NK-92 treated with Interleukin-12 subunit alpha and Interleukin-12 subunit beta, amount 100 ng/mL, for 24 hours (cell line): ENCODE results near the gene WASF1.

Source experiments
- DNase-seq: peaks from one replicate; lab custom pipeline; 2025; lab: John Stamatoyannopoulos, UW

WASF1 gene

DNA sequence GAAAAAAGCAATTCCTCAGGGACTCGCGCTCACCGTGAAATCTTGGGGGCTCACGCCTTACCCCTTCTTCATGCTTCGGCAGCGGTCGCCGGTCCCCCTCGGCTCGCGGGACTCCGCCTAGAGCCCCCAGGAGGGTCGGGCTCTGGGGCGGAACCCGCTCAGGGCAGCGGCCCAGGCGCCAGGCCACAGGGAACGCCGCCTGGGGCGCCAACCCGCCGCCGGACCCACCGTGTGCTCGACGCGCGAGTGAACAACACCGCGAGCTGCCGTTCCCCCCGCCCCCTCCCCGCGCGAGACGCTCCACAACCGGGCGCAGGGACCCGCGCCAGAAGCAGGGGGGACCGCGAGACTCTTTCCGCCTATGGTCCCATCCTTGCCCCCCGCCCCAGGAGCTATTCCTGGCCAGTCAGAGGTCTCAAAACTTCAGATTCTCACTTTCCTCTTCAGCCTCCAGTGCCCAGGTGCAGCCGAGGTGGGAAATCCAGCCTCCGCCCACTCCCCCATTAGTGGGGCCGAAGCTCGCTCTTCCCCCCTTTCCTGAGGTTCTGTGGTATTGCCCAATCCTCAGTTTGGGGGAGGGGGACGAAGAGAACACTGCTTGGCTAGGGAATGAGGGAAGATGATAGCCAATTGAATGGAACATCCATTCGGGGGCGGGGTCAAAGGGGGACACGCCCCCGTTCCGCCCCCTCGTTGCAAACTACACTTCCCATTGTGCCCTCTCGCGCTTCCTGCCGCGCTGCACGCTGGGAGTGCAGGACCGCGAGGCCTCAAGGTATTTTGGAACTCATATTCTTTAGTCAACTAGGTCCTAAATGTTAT lies at the start of gene WASF1:
Gene WASF1, minus strand, starts transcription at position 265 of the 822 bp plus-strand sequence. CDS start 52,069 bp downstream, outside the sequence.
- DNase-seq: peak; percentile 61

DNA sequence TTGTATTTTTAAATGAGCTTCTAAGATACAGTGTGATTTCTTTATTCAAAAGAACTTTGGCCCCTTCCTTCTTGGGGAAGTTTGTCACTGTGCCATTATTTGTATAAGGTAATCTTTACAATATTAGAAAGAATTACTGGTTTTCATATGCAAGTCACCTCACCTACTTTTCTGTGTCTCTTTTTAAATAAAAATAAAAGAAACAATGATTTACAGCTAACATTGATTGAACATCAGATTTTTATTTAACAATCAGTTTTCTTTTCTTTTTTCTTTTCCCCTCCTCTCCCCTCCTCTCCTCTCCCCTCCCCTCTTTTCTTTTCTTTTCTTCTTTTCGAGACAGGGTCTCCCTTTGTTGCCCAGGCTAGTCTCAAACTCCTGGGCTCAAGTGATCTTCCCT lies 46.8 kb upstream of the WASF1 start:
- DNase-seq: no peak

DNA sequence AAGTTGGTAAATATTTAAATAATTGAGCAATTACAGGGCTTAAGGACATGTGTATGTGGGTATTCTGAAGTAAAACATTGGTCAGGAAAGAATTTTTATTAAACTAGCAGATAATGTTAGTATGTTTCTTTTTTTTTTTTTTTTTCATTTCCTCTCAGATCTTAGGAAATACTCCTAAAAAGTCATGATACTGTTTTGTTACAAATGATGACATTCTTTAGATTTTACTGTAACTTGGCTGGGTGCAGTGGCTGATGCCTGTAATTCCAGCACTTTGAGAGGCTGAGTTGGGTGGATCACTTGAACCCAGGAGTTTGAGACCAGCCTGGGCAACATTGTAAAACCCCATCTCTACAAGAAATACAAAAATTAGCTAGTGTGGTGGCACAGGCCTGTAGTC lies 42.3 kb upstream of the WASF1 start:
- DNase-seq: no peak

DNA sequence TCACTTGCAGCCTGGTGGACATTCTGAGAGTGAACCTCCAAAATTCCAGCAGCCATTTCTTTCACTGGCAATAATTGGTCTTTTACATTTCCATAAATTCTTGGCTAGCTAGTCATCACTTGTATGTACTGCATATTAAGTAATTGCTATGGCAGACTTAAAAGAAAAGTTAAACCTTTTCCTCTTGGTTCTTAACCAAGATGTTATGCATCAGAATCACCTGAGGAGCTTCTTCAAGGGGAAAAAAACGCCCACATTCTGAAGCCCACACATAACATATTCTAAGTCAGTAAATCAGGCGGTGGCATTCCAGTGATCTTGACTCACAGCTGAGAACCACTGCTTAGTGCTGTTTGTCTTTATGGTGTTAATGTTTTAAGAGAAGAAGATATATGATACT lies 37.8 kb upstream of the WASF1 start:
- DNase-seq: no peak

DNA sequence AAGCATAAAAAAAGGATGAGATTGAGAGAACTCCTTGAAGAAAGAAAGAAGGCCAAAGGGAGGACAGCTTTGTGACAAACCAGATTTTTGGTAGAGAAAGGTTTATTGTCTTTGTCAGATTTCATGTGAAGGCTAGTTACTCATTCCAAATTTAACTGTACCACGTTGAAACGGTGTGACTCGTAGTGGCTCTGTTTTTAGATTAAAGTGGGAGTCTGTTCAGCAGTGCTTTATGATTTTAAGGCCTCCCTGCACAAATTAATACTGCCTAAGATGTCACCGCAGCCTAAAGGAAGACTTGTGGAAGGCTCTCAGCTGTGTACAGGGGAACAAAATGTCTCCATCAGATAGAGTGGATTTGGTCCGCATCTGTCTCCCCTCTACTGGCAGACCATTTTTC lies 36.7 kb upstream of the WASF1 start:
- no peak for DNase-seq

DNA sequence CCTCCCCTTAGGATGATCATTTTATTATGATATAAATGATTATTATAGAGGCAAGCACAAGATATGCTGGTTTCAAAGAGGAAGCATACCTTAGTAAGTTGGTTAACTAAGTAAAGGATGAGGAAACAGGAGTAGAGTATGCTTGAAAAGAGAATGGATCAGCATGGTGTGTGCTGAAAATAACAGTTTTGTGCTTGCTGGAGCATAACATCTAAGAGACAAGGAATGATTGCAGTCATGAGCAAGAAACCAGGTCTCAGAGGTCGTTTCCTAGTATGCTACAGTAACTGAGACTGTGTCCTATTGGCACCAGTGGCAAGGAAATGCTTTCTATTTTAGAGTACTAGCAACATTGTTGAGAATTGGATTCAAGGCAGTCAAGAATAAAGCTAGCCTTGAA lies 34.9 kb upstream of the WASF1 start:
- DNase-seq: no peak

DNA sequence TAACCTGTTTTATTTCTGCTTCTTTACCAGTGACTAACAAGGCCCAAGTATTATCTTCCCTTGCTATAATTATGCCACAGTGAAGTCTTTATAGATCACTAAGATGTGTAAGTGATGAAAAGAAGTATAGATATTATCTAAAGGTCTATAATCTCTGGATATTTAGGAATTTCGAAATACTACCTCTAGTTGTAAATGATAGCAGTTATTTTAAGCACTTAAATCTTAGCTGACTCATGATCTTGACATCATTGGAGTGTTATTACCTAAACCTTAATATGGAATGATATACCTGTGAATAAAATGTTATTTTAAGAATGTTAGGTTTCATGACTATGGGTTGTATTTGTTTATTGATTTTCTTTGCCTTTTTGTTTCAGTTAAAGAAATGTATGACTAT lies 32.3 kb upstream of the WASF1 start:
- DNase-seq: no peak

DNA sequence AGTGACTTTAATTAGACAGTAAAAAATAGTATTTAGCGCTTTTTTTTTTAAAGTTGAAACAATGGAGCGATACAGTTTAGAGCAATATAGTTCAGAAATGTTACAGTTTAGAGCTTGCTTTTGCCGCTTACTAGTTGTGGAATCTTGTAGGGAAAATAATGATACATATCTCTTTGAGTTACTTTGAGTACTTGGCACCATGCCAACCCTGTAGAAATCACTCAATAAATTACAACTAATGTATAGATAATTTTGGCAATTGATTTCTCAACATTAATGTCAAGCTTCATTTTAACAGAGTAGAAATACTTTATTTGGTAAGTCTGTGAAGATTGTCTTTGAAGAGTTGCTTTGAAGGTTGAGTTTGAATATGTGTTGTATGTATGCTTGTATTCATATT lies 28.2 kb upstream of the WASF1 start:
- no peak for DNase-seq

DNA sequence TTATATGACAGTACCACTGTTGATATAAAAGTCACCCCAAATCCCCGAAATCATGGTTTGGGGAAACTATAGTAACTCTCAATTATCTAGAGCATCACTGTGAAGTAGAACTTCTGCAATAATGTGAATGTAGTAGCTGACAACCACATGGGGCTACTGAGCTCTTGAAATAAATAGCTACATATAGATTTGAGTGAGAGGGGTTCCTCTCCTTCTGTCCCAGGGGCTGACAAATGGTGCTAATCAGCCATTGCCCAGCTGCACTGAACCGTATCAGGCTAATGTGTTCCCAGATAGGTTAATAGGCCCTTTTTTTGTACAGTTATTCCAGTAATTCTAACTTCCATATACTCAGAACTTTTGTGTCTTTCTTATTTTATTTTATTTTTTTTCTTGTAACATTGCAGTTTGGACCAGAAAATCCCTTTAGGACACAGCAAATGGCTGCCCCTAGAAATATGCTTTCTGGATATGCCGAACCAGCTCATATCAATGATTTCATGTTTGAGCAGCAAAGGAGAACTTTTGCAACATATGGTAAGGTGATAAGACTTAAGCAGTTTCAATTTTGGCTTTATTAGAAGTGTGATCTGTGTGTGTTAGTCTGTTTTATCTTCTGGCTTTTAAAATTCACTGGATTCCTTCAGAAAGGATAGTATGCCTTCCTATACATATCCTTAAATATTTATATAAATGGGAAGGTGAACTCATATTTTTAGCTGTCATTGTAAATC lies 21.8 kb upstream of the WASF1 start:
- DNase-seq: no peak

DNA sequence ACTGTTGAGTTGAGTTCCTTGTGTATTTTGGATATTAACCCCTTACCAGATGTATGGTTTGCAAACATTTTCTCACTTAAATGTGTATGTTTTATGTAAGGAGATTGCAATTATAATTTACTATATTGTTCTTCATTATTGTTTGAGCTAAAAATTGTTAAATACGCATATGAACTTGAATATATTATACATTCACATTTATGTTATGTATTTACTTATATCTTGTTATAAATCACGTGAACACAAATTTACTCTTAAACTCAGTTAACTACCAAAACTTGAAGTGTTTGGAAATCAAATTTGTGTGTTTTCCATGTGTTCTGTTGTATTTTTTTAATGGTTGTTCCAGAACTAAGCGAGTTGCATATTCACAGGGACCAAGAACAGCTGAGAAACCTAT lies 19.1 kb upstream of the WASF1 start:
- no peak for DNase-seq

DNA sequence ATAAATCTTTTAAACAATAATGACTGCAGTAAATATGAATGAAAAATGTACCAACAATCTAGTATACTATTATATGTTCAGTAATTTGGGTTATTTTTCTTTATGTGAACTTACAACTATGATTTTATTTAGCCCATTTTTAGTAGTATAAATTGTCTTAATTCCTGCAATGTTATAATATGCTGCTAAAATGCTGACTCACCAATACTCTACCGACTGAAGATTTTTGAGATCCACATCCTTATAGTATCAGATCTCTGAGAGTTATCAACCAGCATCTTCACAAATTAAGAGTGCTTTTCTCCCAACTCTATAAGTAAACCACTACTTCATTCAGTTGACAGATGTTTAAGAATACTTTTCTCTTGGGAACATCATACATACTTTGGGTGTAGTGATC lies 17.4 kb upstream of the WASF1 start:
- DNase-seq: no peak

DNA sequence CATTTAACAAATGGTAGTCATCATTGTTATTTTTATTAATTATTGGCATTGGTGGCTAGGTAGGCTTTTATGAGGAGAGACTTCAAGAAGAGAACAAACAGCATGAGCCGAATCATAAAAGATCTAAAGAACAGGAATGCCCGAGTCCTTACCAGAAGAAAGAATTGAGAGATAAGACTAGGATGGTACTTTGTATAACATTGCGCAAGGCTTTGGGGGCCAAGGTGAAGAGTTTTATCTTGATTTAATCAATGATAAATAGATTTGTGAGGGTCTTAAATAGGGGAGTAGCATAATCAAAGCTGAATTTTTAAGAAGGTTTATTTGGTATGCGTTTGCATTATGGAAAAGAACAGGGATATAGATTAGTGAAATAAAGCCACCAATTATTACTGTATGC lies 16.2 kb upstream of the WASF1 start:
- DNase-seq: no peak

DNA sequence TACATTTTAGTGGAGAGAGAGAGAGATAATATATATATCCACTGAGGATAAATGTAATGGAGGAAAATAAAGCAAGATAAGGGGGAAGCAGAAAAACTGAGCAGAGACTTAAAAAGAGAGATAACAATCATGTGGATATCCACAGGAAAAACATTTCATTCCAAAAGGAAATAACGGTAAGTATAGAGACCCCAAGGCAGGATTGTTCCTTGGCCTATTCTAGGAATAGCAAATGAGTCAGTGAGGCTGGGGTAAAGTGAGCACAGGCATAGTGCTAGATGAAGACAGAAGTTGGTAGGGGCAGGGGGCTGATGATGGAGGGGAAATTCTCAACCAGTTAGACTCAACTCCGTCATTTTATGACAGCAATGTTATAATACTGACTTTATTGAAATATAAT lies 12.0 kb upstream of the WASF1 start:
- DNase-seq: no peak

DNA sequence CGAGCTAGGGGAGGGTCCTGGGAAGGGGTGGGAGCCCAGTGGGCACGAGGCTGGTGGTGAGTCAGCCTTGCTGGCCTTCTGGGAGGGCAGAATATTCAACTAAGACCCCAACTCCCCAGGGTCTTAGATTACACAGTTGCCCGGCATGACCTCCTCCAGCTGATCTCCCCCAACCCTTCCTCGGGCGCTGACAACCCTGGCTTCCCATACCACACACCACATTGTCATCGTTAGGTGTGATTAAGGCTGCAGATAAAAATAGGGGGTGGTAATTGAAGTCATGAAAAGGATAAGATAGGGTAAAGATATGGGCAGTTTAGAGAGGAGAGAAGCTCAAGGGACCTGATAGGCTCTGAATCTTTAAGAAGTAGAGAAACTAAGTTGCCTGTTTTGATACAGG lies 11.3 kb upstream of the WASF1 start:
- no peak for DNase-seq

DNA sequence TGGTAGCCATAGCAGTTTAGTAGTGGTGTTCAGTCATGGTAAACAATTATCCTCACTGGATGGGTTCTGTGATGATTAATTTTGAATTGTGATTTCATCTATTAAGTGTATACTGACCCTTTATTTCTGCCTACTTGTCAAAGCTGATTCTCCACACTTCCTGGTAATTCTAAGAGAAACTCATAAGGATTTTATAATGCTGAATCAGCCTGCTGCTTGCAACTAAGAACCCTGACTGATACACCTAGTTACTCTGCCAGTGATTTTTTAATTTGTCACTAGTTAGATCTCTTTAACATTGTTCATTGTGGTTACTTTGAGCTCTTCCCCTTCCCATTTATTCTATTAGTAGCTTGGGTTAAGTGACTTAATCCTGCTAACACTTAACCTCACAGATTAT lies 9.3 kb upstream of the WASF1 start:
- no peak for DNase-seq

DNA sequence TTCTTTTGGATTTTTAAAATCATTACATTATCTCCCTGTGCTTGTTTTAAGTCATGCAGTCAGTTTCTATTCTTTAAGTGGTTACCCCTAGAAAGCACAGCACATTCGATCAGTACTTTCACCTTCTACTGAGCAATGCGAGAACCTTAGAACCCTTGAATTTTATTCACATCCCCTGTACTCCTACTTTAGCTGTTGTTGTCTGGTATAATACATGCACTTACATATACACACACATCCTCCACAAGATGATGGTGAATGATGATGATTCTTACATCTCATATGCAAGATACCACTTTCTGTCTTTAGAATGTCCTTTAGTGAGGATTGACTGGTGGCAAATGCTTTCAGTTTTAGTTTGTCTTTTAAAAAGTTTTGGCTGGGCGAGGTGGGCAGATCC lies 6.4 kb upstream of the WASF1 start:
- DNase-seq: no peak

DNA sequence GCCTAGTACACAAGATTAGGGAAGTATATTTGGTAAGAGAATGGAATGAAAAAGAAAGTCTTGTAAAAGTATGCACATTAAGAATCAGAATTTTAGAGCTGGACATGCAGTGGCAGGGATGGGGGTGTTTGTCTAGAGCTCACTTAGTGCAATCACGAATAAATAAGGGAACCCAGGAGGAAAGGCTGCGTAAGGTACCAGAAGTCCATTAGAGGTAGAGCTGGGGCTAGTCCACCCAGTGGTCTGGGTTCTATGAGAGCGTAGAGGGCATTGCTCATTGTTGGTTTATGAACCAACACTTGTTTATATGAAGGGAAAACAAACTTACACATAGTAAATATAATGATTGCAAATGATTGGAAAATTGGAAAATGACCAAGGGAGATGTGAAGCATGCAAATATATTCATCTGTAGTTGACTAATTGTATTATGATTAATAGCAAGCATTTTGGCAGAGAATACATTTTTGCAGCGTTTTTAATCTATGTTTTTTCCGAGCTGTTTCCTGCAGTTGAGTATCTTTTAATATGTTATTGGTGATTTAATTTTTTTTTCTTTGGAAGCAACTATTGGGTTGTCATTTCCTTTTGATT lies 3.9 kb upstream of the WASF1 start:
- DNase-seq: no peak

DNA sequence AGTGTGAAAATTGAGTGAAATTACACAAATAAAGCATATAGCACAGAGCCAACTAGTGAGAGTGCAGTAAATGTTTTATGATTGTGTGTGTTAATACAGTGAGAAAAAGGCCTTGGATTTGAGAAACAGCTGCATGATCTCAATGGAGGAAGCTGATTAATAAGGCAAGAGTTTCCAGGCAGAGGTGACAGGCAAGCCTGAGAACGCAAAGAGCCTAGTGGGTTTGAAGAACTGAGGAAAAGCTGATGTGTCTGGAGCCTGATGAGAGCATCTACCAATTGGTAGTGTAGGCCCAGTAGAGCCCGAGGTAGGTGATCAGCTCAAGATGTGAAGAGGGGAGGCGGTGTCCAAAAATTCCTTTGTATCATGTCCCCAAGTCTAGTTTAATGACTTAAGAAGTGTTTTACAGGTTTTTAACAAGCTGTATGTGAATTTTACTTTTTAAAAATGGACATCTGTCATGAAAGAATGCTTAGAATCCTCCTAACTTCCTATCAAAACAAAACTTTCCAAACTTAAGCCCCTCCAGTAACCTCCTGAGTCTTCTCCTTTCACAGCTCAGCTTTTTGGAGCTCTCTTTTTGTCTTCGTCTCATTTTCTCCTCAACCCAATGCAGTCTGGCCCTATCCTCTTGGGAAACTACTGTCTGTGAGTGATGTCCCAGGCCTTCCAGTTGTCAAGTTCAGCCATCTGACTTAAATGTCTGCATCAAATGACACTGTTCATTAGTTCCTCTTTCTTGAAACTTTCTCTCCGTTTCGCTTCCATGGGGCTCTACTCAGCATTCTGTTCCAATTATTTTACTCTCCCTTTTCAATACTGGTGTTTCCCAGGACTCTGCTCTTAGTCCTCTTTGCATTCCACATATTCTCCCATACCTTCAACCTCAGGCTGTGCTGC lies 1.9 kb upstream of the WASF1 start:
- DNase-seq: no peak

DNA sequence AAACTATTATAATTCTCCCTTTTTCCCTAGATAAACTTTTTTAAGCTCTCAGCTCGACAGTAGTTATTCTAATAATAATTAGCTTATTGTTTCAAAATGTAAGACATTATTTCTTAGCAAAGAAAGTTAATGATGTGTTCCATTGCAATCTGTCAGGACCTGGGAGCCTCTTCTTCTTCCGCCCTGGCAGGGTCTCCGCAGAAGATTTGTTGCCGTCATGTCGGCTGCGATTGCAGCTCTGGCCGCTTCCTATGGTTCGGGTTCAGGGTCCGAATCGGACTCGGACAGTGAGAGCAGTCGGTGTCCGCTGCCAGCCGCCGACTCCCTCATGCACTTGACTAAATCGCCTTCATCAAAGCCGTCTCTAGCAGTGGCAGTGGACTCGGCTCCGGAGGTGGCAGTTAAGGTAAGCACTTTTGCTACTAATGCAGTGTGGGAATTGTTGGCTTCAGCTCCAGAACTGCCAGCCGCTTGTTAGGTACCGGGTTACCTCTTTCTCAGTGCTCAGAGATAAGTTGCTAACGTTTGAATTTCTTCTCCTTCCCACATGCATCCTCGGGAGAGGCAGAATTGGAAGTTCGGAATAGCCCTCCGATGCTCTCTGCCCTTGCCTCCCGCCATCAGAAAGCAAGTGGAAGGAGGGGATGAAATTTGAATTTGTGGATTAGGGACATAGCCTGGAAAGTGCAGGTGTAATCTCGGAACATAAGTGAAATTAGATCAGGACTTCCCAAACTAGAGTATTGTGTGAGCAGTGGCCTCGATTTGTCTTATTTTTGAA lies 948 bp upstream of the WASF1 start, which contains the start of gene CDC40:
Gene CDC40, plus strand, starts transcription at position 200 of the 781 bp plus-strand sequence. Its CDS starts 18 bp downstream, at position 218.
- peak; percentile 19 for DNase-seq

DNA sequence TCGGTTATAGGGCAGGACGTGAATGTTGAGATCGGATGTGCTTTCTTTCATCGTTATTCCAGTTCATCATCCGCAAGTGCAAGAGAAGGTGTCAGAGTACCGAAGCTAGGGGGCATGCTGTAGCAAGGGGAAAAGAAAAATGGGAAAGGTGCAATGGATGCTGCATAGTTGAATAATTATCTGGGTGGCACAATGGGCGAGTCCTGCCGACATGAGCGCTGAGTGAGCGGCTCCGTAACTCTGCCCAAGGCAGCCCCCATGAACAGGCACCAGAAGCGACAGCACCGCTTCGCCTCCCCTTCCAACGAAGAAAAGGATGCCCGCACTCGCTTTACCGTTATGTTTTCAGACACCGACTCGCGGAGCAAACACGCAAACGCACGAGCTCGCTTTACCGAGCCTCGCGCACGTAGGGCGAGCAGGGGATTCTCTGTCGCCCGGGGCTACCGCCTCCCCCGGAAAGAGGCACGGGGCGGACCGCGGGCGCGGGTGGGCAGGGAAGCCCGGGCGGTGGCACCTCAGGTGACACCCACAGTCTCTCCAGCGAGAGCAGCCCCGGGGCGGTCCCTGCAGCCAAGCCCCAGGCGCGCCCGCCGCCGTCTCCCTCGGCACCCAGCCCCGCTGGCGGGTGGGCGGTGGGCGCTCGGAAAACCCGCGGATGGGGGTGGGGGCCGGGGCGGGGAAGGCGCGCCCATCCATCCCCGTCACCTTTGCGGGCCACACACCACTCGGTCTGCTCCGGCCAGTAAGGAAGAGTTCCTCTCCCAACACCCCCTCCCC lies 654 bp downstream of the WASF1 start:
- no peak for DNase-seq
